Measurements from ENCODE around the gene ARL5A. TPM values are rescaled to one million over a fixed set of nuclear protein-coding genes. Genes with fewer than 3 reads are reported as not detected.
A peak's percentile ranks its signal among the peaks of the same experiment; 100 is the strongest.

Gene ARL5A
- total RNA-seq, 1 experiment from 2014 or later = 60.4 TPM

- no peak for DNase-seq (ENCODE audit: low read depth)
These were observed 12.2 kb upstream of the ARL5A start for GRCh38 chr2:151840216-151841046.

- no peak for DNase-seq (ENCODE audit: low read depth)
These were observed 9.7 kb upstream of the ARL5A start for GRCh38 chr2:151837926-151838325.

DNA sequence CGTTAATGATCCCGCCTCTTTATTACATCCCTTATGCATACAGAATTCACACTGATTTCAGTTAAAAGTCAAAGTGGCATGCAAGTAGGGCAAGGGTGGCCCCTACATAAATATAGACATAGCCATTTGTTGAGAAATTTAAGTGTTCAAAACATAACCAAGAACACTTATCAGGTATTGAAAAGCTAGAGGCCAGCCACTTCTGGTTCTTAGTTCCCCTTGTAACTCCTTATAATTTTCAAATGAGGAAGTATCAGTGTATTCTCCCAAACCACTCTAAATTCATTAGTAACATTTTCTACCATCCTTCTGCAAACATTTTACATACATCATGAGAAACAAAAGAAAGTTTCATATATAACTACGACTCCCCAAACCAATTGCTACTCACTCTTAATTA, 5.8 kb upstream of the ARL5A start:
- DNase-seq (ENCODE audit: low read depth) = no peak

DNA sequence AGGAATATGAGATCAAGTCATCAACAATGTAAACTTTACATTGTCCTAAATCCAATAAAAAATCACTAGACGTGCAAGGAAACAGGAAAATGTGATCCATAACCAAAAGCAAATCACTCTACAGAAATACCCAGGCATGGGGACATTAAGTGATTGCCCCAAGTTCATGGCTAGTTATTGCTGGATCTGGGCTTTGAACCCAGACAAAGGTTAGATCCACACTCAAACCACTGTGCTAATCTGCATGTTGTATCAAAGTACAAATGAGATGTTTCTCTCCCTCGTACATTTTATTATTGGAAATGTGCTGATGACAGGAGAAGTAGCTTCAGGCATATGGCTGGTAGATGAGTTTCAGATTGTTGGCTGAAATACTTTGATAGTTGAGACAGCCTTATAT, 2.7 kb upstream of the ARL5A start:
- DNase-seq (ENCODE audit: low read depth) = no peak

DNA sequence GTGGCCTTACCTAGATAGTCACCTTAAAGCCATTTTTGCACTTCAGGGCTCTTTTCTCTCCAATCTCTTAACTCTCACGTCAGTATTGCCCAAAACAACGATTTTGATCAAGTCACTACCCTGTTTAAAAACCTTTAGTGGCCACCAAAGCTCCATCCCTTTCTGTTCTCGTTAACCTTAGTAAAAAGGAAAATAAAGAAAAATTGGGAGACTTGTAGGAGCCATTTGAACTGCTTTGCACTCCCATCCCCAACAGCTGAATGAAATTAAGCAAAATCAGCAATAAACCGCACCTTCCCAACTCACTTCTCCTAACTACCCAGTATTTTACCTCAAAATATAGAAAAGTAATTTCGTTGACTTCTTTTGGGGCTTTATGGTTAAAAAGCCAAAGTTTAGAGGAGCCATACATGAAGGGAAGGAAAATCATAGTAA, 686 bp upstream of the ARL5A start:
- no peak for DNase-seq (ENCODE audit: low read depth)

DNA sequence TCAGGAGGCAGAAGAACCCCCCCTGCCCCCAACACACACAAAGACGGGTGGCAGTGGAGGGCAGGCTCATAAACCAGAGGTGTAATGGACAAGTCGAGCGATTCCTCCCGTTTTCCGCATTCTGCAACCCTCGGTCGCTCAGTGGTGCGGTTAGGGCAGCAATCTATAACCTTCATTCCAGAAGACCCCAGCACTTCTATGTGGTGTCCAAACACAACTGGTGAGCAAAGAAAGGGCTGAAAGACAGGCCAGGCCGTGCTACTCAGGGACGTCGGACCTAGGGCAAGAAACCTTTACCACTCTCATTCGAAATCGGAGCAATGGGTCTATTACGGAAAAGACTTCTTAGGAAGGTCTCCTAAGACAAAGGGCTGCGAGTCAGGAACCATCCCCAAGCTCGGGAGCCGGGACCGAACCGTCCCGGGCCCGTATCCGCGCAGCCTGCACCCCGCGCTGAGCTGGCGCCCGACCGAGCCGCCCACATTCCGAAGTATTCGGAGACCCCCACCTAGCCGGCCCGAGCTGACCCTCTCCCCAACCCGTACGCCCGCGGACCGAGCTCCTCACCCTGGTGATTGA, 568 bp downstream of the ARL5A start:
- peak; percentile 38 for DNase-seq (ENCODE audit: low read depth)

DNA sequence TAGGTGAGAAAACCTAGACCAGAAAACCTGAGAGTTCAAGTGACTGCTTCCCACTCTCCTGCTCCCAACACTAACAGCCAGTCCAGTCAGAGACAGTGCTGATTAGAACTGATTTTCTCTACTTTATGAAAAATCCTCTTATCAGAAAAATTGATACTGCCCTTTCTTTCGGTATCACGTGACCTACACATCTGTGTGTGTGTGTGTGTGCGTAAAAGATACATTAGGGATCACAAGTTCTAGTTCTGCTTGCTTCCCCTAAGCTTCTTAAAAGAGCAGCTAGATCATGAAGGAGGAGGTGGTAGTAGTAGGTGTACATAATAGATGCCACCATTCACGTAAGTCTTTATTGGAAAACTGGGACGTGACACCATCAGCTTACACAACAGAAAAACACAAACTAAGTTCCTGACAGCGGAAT, 1.5 kb downstream of the ARL5A start:
- DNase-seq (ENCODE audit: low read depth) = no peak

DNA sequence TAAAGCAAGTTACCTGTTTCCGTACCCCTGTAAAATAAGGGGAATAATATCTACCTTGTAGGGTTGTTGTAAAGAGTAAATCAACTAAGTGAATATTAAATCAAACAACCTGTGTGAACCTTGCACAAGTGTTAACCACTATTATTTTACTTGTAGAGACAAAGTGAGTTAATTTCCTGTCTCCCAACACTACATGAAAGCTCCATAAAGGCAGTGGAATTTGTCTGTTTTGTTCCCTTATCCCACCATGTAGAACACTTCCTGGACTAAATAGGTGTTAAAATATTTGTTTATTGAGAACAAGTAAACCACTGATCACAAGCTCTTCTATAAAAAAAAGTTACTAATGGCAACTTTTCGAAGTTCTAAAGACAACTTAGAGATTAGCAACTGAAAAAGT, 3.3 kb downstream of the ARL5A start:
- no peak for DNase-seq (ENCODE audit: low read depth)

GRCh38 chr2:151823651-151824050, 4.6 kb downstream of the ARL5A start:
- no peak for DNase-seq (ENCODE audit: low read depth)

GRCh38 chr2:151819920-151820319, 8.3 kb downstream of the ARL5A start:
- DNase-seq (ENCODE audit: low read depth) = no peak

- DNase-seq (ENCODE audit: low read depth) = no peak
These were observed 10.3 kb downstream of the ARL5A start for GRCh38 chr2:151817929-151818328.

DNA sequence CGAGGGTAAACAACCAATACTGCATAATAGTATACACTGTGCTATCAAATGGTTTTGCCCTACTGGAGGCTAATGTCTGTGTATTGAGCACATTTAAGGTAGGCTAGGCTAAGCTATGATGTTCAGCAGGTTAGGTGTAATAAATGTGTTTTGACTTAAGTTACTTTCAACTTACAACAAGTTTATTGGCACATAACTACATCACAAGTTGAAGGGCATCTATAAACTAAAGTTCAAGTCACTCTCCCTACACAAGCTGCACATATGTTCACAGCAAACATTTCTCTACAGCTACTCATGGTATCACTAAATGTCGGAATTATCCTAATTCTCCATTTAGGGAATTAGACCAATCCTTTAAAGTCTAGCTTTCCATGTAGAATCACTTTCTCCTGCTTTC, 11.4 kb downstream of the ARL5A start:
- no peak for DNase-seq (ENCODE audit: low read depth)

GRCh38 chr2:151815821-151816489, 12.3 kb downstream of the ARL5A start:
- no peak for DNase-seq (ENCODE audit: low read depth)

- DNase-seq (ENCODE audit: low read depth) = no peak
These were observed 17.7 kb downstream of the ARL5A start for GRCh38 chr2:151810489-151810888.

GRCh38 chr2:151809073-151809383, 19.2 kb downstream of the ARL5A start:
- DNase-seq (ENCODE audit: low read depth) = no peak

GRCh38 chr2:151808258-151809072, 19.8 kb downstream of the ARL5A start:
- DNase-seq (ENCODE audit: low read depth) = peak; percentile 17

DNA sequence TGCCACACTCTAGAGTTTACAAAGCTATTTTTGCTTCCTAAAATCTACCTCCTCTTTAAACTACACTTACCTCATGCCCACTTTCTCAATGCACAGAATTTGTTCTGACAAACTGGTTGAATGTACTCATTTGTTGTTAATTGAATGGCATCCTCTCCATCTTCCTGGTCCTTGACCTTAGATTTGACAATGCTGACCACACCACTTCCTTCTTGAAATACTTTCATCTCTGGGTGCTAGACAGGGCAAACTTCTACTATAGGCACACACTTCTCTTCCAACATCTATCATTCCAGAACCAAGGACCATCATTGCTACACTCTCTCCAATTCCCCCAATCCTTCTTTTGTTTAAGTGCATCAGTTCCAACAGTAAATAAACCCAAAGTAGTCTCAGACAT, 22.3 kb downstream of the ARL5A start:
- no peak for DNase-seq (ENCODE audit: low read depth)

DNA sequence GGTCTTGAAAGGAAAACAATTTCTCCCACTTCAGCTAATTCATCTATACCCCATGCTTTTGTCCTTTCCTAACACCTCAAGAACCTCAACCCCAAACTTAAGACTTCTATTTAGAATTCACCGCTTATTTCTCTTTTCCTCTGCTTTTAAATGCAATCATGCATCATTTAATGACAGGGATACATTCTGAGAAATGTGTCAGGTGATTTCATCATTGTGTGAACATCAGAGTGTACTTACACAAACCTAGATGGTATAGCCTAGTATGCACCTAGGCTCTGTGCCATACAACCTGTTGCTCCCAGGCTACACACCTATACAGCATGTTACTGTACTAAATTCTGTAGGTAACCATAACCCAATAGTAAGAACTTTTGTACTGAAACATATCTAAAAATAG, 22.9 kb downstream of the ARL5A start:
- no peak for DNase-seq (ENCODE audit: low read depth)

DNA sequence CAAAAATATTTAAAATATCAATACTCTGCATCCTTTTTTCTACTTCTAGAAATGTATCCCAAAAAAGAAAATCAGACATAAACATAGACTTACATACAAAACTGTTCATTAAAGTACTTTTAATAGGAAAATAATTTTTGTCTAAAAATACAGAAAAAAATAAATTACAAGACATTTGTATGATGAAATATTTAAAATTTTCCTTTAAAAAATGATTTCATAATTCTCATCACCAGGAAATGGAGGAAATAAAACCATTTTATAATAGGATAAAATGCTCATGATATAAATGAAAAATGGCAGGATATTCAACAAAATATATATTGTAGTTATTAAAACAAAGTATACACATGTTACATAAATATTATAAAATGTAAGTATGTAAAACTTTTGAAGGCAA, 24.4 kb downstream of the ARL5A start:
- no peak for DNase-seq (ENCODE audit: low read depth)

GRCh38 chr2:151802315-151802714, 25.9 kb downstream of the ARL5A start:
- DNase-seq (ENCODE audit: low read depth) = no peak

- no peak for DNase-seq (ENCODE audit: low read depth)
These were observed 28.3 kb downstream of the ARL5A start for GRCh38 chr2:151799886-151800292.

- peak; percentile 2 for DNase-seq (ENCODE audit: low read depth)
These were observed 31.4 kb downstream of the ARL5A start for GRCh38 chr2:151796774-151797173.
